Epithelial cell of esophagus (primary cell): ENCODE results near the gene COL8A2.

Experiments used
- DNase-seq: peaks from one replicate; pipeline ENCODE4 v3.0.0; 2010; ENCODE audit warnings: low read depth
- H3K4me3 ChIP-seq: 2 replicates; pipeline ENCODE4 v1.5.1; 2011; ENCODE audit warnings: mild to moderate bottlenecking, low read length, control low read depth
- CTCF ChIP-seq: IDR thresholded peaks from 2 replicates; pipeline ENCODE4 v1.5.1; 2011; ENCODE audit warnings: low read depth, mild to moderate bottlenecking, low read length, control low read depth, inconsistent platforms; ENCODE audit not compliant: insufficient read depth; ENCODE audit errors: missing control alignments

Gene COL8A2

GRCh38 chr1:36085126-36085525 is 39.9 kb downstream of the COL8A2 start:
- no peak overlapping the region for H3K4me3 ChIP-seq
- TF ChIP-seq CTCF: no peak
- no peak for DNase-seq

DNA sequence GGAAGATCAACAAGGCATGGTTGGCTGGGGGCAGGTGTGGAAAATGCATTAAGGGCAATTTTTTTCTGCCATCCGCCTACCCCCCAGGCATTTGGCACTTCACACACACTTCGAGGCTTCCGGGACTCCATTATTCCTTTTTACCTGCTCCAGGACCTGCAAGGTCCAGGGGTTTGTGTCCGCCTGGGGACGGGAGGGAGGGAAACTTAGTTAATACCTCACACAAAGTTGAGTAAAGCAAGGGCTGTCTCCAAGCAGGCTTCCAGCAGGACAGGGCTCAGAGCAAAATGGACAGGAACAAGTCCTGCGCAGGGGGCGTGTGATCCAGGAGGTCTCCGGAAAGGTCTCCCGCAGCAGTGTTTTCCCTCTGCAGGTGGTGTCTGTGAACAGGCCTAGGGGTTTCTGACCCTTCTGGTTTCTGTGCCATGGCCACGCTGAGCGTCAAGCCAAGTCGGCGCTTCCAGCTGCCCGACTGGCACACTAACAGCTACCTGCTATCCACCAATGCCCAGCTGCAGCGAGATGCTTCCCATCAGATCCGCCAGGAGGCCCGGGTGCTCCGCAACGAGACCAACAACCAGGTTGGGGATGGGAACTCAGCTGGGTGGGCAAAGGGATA is 40.4 kb downstream of the COL8A2 start:
- no peak for DNase-seq
- peak overlapping the region; percentile 44 for H3K4me3 ChIP-seq
- TF ChIP-seq CTCF: no peak

DNA sequence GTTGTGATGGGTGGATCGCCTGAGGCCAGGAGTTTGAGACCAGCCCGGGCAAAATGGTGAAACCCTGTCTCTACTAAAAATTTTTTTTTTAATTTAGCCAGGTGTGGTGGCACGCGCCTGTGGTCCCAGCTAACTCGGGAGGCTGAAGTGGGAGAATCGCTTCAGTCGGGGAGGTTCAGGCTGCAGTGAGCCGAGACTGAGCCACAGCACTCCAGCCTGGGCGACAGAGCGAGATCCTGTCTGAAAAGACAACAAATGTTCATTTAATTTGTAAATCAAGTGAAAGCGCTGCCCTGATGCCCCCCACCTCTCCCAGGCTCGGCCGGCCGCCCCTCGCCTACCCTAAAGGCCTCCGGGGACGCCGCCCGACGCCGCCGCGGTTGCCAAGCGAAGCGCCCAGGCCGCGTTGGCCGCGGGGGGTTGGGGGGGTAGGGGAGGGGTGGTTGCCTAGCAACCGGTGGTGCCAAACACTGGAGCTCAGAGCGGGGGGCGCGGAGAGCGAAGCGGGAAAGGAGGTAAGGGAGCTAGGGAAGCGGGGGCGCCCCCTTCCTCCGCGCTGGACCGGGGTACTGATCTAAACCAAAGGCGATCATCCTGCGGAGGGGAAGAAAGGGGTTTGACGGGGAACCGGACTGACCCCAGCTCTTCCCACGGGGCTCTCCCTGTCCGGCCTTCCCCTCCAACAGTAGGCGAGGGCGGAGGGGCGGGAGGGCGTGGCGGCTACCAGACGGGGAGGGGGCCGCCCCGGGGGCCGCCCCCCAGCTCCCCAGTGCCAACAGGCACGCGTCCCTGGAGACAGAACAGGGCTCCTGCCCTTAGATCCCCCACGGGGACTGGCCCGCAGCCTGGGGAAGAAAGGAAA is 41.2 kb downstream of the COL8A2 start, which contains the start of gene TEKT2:
TSS of gene TEKT2 (plus strand) at position 460 of the 862 bp plus-strand sequence. CDS start 828 bp downstream, outside the sequence.
- peak within 1 kb of the TSS; percentile 44 for H3K4me3 ChIP-seq
- TF ChIP-seq CTCF: no peak
- DNase-seq: no peak

- no peak overlapping the region for H3K4me3 ChIP-seq
- DNase-seq: no peak
- no peak for TF ChIP-seq CTCF
Observed at GRCh38 chr1:36083219-36083618, 41.8 kb downstream of the COL8A2 start.

GRCh38 chr1:36081926-36082485 is 43.0 kb downstream of the COL8A2 start:
- peak; percentile 6 for TF ChIP-seq CTCF
- no peak overlapping the region for H3K4me3 ChIP-seq
- DNase-seq: no peak

DNA sequence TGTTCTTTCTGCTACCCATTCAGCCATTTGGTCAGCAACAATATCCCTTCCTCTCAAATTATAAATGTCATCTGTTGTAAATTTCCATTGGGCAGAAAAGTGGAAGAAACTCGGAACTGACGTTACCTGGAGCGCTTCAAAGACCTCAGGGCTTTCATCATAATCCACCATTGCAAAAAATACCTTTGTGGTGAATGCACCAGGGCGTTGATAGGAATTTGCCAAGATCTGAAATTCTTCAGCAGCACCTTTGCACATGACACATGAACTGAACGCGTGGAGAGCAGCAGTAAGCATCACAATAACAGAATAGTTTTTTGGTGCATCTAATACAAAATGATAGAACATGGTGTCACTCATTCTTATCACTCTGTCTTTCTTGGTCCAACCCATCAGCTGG is 44.2 kb downstream of the COL8A2 start:
- H3K4me3 ChIP-seq: no peak overlapping the region
- no peak for TF ChIP-seq CTCF
- peak; percentile 57 for DNase-seq
